ENCODE data around the gene CTRL. TPM values are rescaled to one million over a fixed set of nuclear protein-coding genes. Genes with fewer than 3 reads are reported as not detected.
A peak's percentile ranks its signal among the peaks of the same experiment; 100 is the strongest.

CTRL gene
- total RNA-seq, 2 donors from 2014 or later, result 0.85 TPM; not detected in 1

DNA sequence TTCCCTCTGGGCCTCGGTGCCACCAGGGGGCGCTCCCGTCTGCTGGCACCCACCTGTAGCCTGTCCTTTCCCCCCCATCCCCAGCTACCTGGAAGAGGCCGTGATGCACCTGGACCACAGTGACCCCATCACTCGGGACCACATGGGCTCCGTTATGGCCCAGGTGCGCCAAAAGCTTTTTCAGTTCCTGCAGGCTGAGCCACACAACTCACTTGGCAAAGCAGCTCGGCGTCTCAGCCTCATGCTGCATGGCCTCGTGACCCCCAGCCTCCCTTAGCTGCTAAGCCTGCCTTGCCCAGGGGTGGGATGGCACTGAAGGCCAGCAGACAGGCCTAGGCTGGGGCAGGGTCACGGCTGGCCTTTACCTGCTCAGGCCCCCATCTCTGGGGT is 47.8 kb downstream of the CTRL start:
- TF ChIP-seq, protein P1, sequence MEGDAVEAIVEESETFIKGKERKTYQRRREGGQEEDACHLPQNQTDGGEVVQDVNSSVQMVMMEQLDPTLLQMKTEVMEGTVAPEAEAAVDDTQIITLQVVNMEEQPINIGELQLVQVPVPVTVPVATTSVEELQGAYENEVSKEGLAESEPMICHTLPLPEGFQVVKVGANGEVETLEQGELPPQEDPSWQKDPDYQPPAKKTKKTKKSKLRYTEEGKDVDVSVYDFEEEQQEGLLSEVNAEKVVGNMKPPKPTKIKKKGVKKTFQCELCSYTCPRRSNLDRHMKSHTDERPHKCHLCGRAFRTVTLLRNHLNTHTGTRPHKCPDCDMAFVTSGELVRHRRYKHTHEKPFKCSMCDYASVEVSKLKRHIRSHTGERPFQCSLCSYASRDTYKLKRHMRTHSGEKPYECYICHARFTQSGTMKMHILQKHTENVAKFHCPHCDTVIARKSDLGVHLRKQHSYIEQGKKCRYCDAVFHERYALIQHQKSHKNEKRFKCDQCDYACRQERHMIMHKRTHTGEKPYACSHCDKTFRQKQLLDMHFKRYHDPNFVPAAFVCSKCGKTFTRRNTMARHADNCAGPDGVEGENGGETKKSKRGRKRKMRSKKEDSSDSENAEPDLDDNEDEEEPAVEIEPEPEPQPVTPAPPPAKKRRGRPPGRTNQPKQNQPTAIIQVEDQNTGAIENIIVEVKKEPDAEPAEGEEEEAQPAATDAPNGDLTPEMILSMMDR (IDR thresholded peaks at IDR 0.05), result peak; percentile 72 to 89 (median 84)
- no peak for TF ChIP-seq POLR2A (IDR thresholded peaks at IDR 0.05)
- 52% methylated on average over 11 of the region's 11 CpGs for WGBS
- Histone ChIP-seq H3K4me3 (no peak overlapping the region), H3K4me1 (replicated peaks) (peaks cover 7% of the 10 kb centered on the region), H3K36me3 (peaks cover 24 to 49% of the 10 kb centered on the region in 2 donors), H3K27ac (peak overlapping the region; percentile 56 to 59), H3K9me3 (no peaks in the 10 kb centered on the region), H3K27me3 (replicated peaks; ENCODE audit: insufficient read depth) (no peaks in the 10 kb centered on the region)
- DNase-seq (ENCODE audit: low spot score), result peak; percentile 62
- intact Hi-C loops (cut with DNase I), result loop anchor here (1.0 to 5.0 kb wide), 2 partner anchors 44 to 158 kb away; no protein-coding TSS in a partner anchor

DNA sequence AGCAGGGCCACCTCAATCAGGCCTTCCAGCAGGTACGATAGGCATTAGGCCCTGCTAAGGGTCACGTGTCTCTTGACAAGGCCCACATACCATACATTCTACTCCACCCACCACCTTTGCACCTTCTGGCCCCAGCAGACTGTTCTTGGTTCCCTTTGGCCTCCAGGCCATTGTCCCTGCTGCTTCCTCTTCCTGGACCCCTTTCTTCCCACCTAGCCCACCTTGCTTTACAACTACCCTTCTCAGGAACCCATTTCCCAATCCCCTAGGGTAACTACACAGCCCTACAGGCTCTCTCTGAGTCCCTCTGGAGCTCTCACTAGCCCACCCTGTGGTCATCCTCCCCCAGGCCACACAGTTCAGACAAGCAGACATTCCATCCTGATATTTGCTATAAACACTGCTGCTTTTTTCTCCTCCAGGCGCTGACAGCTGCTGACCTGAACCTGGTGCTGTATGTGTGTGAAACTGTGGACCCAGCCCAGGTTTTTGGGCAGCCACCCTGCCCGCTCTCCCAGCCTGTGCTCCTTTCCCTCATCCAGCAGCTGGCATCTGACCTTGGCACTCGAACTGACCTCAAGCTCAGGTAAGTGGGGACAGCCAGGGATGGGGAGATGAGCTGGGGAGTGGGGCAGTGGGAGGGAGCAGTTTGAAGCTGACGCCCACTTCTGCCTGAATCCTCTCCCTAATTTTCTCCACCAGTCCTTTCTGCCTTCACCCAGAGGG is 48.4 kb downstream of the CTRL start:
- intact Hi-C loops (cut with DNase I), result loop anchor here (1.0 to 5.0 kb wide), 2 partner anchors 45 to 159 kb away; no protein-coding TSS in a partner anchor

DNA sequence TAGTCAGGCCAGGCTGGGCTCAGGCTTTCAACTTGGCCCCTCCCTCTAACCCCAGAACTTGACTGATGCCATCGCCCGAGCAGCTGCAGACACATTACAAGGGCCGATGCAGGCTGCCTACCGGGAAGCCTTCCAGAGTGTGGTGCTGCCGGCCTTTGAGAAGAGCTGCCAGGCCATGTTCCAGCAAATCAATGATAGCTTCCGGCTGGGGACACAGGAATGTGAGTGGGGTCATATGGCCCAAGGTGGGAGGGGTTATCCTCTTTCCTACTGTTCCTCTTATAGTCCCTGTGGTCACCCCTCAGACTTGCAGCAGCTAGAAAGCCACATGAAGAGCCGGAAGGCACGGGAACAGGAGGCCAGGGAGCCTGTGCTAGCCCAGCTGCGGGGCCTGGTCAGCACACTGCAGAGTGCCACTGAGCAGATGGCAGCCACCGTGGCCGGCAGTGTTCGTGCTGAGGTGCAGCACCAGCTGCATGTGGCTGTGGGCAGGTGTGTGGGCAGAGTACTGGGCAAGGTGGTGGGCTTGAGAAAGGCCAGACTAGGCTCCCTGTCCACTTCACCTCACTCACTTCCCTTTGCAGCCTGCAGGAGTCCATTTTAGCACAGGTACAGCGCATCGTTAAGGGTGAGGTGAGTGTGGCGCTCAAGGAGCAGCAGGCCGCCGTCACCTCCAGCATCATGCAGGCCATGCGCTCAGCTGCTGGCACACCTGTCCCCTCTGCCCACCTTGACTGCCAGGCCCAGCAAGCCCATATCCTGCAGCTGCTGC is 49.1 kb downstream of the CTRL start:
- intact Hi-C loops (cut with DNase I), result loop anchor here (1.0 to 5.0 kb wide), 2 partner anchors 46 to 160 kb away; no protein-coding TSS in a partner anchor
- 74% methylated on average over 18 of the region's 18 CpGs for WGBS
- H3K27ac ChIP-seq, result no peak overlapping the region
- H3K36me3 ChIP-seq, result peaks cover 36 to 49% of the 10 kb centered on the region in 2 donors
- no peak overlapping the region for H3K4me3 ChIP-seq
- no peak for DNase-seq (ENCODE audit: low spot score)
- H3K27me3 ChIP-seq (replicated peaks; ENCODE audit: insufficient read depth), result no peaks in the 10 kb centered on the region
- TF ChIP-seq POLR2AphosphoS5 (IDR thresholded peaks at IDR 0.05), result no peak
- TF ChIP-seq, protein P1 (IDR thresholded peaks at IDR 0.05), result no peak
- TF ChIP-seq POLR2A (IDR thresholded peaks at IDR 0.05), result no peak
- no peaks in the 10 kb centered on the region for H3K9me3 ChIP-seq
- H3K4me1 ChIP-seq (replicated peaks), result peaks cover 7% of the 10 kb centered on the region

More for the DNA sequence above, 48.4 kb downstream of the CTRL start:
- DNase-seq (ENCODE audit: low spot score), result no peak
- Histone ChIP-seq H3K4me1 (replicated peaks) (peaks cover 7% of the 10 kb centered on the region), H3K27me3 (replicated peaks; ENCODE audit: insufficient read depth) (no peaks in the 10 kb centered on the region), H3K27ac (peak overlapping the region in 1 of 2 donors; percentile 59), H3K36me3 (peaks cover 30 to 49% of the 10 kb centered on the region in 2 donors), H3K9me3 (no peaks in the 10 kb centered on the region), H3K4me3 (no peak overlapping the region)
- 69% methylated on average over 6 of the region's 6 CpGs for WGBS
- TF ChIP-seq POLR2A (IDR thresholded peaks at IDR 0.05), result no peak
- TF ChIP-seq POLR2AphosphoS5 (IDR thresholded peaks at IDR 0.05), result no peak
- TF ChIP-seq, protein P1 (IDR thresholded peaks at IDR 0.05), result no peak

DNA sequence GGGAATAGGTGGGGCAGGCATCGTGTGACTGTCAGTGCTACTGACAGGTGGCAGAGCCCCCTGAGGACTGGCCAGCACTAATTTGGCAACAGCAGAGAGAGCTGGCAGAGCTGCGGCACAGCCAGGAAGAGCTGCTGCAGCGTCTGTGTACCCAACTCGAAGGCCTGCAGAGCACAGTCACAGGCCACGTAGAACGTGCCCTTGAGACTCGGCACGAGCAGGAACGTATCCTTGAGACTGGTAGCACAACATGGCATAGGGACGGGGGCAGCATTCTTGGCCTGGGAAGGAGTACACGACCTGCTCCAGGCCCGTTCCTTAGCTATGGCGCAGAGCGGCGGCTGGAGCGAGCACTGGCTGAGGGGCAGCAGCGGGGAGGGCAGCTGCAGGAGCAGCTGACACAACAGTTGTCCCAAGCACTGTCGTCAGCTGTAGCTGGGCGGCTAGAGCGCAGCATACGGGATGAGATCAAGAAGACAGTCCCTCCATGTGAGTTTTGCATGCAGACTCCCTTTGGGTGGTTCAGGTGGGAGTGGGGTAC is 50.0 kb downstream of the CTRL start:
- H3K9me3 ChIP-seq, result no peaks in the 10 kb centered on the region
- H3K27me3 ChIP-seq (replicated peaks; ENCODE audit: insufficient read depth), result no peaks in the 10 kb centered on the region
- intact Hi-C loops (cut with DNase I), result loop anchor here (5.0 kb wide), 1 partner anchor 161 kb away; no protein-coding TSS in a partner anchor
- no peak for TF ChIP-seq POLR2A (IDR thresholded peaks at IDR 0.05)
- no peak for TF ChIP-seq POLR2AphosphoS5 (IDR thresholded peaks at IDR 0.05)
- TF ChIP-seq, protein P1 (IDR thresholded peaks at IDR 0.05), result no peak
- no peak for DNase-seq (ENCODE audit: low spot score)
- peaks cover 7% of the 10 kb centered on the region for H3K4me1 ChIP-seq (replicated peaks)
- no peak overlapping the region for H3K4me3 ChIP-seq
- no peak overlapping the region for H3K27ac ChIP-seq
- peaks cover 39 to 53% of the 10 kb centered on the region in 2 donors for H3K36me3 ChIP-seq
- 87% methylated on average over 21 of the region's 21 CpGs for WGBS

Data from prostate gland (tissue), 2 donors.